ENCODE results near the gene RBM43. TPM values are rescaled to one million over a fixed set of nuclear protein-coding genes. Genes with fewer than 3 reads are reported as not detected.

The RBM43 gene
- total and polyA plus RNA-seq, 7 donors = 1.8 to 16.9 (median 8.6) TPM

DNA sequence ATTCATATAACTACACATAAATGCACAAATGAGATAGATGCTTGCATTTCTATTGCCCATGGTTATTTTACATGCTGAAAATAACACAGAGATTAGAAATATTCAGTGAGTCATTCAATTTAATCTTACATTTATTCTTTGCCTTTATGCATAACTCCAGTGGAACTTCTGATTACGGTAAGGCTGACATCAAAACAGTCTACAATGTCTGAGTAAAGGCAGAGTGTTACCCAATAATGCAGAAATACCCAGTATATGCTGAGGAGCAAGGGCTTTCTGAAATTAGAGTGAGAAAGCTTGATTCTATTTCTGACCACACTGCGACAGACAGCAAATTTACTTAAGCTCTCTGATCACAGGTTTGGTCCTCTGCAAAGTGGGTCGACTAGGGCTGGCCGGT, 18.6 kb upstream of the RBM43 start:
- Histone ChIP-seq H3K36me3 (peaks cover 0 to 67% (median 21%) of the 10 kb centered on the region in 4 donors), H3K9me3 (no peaks in the 10 kb centered on the region), H3K27me3 (no peaks in the 10 kb centered on the region), H3K4me3 (no peak overlapping the region), H3K27ac (no peak overlapping the region), H3K4me1 (no peaks in the 10 kb centered on the region)
- no peak for DNase-seq
- WGBS, 2 donors = 45 to 96% methylated on average over 4 of the region's 4 CpGs
- TF ChIP-seq EP300 (IDR thresholded peaks at IDR 0.05) = no peak
- TF ChIP-seq POLR2A (IDR thresholded peaks at IDR 0.05) = no peak
- TF ChIP-seq, protein P1, sequence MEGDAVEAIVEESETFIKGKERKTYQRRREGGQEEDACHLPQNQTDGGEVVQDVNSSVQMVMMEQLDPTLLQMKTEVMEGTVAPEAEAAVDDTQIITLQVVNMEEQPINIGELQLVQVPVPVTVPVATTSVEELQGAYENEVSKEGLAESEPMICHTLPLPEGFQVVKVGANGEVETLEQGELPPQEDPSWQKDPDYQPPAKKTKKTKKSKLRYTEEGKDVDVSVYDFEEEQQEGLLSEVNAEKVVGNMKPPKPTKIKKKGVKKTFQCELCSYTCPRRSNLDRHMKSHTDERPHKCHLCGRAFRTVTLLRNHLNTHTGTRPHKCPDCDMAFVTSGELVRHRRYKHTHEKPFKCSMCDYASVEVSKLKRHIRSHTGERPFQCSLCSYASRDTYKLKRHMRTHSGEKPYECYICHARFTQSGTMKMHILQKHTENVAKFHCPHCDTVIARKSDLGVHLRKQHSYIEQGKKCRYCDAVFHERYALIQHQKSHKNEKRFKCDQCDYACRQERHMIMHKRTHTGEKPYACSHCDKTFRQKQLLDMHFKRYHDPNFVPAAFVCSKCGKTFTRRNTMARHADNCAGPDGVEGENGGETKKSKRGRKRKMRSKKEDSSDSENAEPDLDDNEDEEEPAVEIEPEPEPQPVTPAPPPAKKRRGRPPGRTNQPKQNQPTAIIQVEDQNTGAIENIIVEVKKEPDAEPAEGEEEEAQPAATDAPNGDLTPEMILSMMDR (IDR thresholded peaks at IDR 0.05) = no peak
- intact Hi-C loops (cut with DNase I) = no loop called here

DNA sequence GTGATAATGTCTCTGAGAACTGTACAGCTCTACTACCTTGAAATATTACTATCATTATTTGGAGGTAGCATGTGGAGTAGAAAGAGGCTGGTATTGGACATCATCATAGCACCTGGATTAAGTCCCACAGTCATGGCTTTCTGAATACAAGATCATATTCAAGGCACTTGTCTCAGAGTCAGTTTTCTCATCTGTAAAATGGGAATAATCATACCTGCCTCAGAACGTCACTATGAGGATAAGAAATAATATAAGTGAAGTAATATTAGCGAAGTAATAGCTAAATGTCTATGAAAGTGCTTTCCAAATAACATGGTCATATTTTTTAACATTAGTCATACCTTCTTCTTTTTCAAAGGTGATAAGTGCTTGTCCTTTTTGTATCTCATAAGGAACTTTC, 16.8 kb upstream of the RBM43 start:
- Histone ChIP-seq H3K36me3 (peaks cover 0 to 85% (median 21%) of the 10 kb centered on the region in 4 donors), H3K27me3 (no peaks in the 10 kb centered on the region), H3K9me3 (no peaks in the 10 kb centered on the region), H3K4me1 (no peaks in the 10 kb centered on the region), H3K27ac (no peak overlapping the region), H3K4me3 (no peak overlapping the region)
- intact Hi-C loops (cut with DNase I) = no loop called here
- 94 to 99% methylated on average over 2 of the region's 2 CpGs for WGBS, 2 donors
- no peak for DNase-seq
- TF ChIP-seq EP300 (IDR thresholded peaks at IDR 0.05) (no peak), POLR2A (IDR thresholded peaks at IDR 0.05) (no peak), POLR2AphosphoS5 (IDR thresholded peaks at IDR 0.05) (no peak)
- TF ChIP-seq, protein P1 (IDR thresholded peaks at IDR 0.05) = no peak

DNA sequence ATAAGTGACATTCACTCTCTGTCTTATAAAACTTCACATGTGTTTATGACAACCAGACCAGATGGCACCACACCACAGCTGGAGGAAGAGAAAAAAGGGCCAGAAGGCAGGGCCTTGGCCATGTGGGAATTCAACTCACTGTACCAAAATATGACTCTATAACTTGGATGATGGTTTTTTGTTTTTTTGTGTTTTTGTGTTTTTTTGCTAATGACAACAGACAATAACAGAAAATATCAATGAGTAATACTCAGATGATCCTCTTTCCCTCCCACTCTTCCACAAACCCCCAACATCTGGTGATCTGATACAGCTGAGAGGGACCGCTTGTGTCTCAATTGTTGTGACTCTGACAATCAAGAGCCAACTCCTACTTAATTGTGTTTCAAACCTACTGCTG, 15.4 kb upstream of the RBM43 start:
- no peak for DNase-seq
- Histone ChIP-seq H3K27me3 (no peaks in the 10 kb centered on the region), H3K4me3 (no peak overlapping the region), H3K27ac (no peak overlapping the region), H3K9me3 (no peaks in the 10 kb centered on the region), H3K36me3 (peaks cover 0 to 93% (median 18%) of the 10 kb centered on the region in 4 donors), H3K4me1 (no peaks in the 10 kb centered on the region)
- intact Hi-C loops (cut with DNase I) = no loop called here
- TF ChIP-seq, protein P1 (IDR thresholded peaks at IDR 0.05) = no peak
- 45 to 91% methylated on average over 1 of the region's 1 CpG for WGBS, 2 donors

DNA sequence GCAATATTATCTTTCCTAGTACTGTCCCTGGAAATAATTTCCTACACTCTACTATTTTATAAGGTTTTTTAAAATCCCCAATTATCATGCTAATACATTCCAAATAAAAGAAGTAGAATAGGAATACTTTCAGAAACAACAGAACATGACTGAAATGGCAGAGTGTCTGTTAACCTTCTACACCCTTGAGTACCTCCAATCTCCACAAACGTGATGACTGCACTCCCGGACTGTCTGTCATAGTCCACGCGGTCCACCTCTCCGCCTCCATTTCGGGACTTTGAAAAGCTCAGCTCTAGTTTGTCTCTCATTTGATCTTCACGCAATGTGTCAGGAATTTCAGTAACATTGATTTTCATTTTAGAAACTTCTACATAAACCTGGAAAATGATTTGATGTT, 13.6 kb upstream of the RBM43 start:
- no peak for TF ChIP-seq EP300 (IDR thresholded peaks at IDR 0.05)
- Histone ChIP-seq H3K36me3 (peaks cover 0 to 92% (median 11%) of the 10 kb centered on the region in 4 donors), H3K9me3 (no peaks in the 10 kb centered on the region), H3K27ac (no peak overlapping the region), H3K4me1 (peaks cover 0 to 1% (median under 1%) of the 10 kb centered on the region in 4 donors), H3K27me3 (no peaks in the 10 kb centered on the region), H3K4me3 (no peak overlapping the region)
- DNase-seq = no peak
- intact Hi-C loops (cut with DNase I) = no loop called here
- WGBS, 2 donors = 93 to 94% methylated on average over 7 of the region's 7 CpGs

DNA sequence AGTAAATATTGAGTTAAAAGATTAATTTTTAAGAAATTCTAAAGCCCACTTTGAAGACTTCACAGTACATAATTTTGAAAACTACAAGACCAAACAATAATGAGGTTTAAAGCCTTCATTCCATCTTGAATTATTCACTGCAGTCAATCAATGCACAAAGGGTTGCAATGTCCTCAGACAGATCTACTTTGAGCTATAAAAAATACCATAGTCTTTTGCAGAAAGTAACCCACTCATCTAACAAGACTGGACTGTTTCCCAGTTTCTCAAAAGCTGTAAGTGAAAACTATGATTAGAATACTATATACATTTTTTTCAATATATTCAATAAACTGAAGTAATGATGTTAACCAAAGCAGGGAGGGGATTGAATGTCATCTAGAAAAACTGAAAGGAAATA, 10.2 kb upstream of the RBM43 start:
- intact Hi-C loops (cut with DNase I) = loop anchor here (5.0 kb wide), 1 partner anchor 150 kb away; no protein-coding TSS in a partner anchor
- TF ChIP-seq, protein P1 (IDR thresholded peaks at IDR 0.05) = no peak
- no peak for TF ChIP-seq POLR2AphosphoS5 (IDR thresholded peaks at IDR 0.05)
- TF ChIP-seq POLR2A (IDR thresholded peaks at IDR 0.05) = no peak
- no peak for TF ChIP-seq EP300 (IDR thresholded peaks at IDR 0.05)
- DNase-seq = no peak
- Histone ChIP-seq H3K4me1 (peaks cover 0 to 10% (median 4%) of the 10 kb centered on the region in 4 donors), H3K36me3 (peaks cover 0 to 68% (median 1%) of the 10 kb centered on the region in 4 donors), H3K27me3 (no peaks in the 10 kb centered on the region), H3K27ac (no peak overlapping the region), H3K4me3 (no peak overlapping the region), H3K9me3 (no peaks in the 10 kb centered on the region)
